Measurements from ENCODE around the gene C9orf50. TPM values are rescaled to one million over a fixed set of nuclear protein-coding genes. Genes with fewer than 3 reads are reported as not detected.

C9orf50 gene
- polyA plus RNA-seq, 12 donors: not detected

GRCh38 chr9:129631674-129632129, 10.8 kb upstream of the C9orf50 start:
- DNase-seq: no peak

DNA sequence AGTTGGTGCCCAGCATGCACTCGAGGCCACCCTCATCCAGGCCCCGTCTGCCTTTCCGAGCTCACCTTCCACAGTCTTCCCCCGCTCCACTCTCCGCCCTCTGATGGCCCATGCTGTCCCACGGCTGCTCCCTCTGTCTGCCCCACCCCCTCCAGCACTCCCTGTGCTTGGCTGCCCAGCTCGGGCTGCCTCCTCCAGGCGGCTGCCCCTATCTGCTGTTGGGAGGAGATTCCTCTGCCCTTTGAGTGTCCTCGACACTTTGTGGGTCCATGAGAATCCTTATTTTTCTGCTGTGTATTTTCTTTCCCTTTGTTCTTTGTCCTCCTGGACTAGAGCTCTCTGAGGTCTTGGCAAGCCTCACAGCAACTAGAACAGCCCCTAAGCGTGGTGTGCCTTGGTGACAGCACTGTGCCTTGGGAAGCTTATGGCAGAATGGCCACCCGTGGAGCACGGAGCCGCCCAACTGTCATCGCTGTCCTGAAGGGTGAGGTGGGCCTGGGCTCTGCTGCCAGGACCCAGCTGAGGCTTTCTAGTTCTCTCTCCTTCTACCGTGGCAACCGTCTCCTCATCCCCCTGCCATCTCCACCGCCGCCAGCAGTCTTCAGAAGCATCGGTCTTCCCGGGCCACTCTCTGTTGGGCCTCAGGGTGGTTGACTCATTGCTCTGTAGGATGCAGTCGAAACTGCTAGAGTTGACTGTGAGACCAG, 10.2 kb upstream of the C9orf50 start:
- no peak for DNase-seq

- no peak for DNase-seq
Measured at GRCh38 chr9:129629251-129629820, 8.4 kb upstream of the C9orf50 start.

DNA sequence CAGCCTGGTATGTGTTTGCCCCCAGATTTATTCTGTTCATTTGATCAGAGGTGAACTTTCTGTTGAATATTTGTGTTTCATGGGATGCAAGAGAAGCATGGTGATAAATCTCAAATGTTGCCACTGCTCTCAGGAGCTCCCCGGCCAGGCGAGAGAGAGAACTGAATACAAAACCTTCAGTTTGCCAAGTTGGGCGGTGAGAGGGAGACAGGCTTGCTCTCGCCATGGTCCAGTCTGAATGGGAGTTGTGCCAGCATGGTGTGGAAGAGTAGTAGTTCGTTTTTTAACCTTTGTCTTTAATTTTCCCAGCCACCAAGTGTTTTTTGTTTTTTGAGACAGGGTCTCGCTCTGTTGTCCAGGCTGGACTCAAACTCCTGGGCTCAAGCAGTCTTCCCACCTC, 7.8 kb upstream of the C9orf50 start:
- no peak for DNase-seq

DNA sequence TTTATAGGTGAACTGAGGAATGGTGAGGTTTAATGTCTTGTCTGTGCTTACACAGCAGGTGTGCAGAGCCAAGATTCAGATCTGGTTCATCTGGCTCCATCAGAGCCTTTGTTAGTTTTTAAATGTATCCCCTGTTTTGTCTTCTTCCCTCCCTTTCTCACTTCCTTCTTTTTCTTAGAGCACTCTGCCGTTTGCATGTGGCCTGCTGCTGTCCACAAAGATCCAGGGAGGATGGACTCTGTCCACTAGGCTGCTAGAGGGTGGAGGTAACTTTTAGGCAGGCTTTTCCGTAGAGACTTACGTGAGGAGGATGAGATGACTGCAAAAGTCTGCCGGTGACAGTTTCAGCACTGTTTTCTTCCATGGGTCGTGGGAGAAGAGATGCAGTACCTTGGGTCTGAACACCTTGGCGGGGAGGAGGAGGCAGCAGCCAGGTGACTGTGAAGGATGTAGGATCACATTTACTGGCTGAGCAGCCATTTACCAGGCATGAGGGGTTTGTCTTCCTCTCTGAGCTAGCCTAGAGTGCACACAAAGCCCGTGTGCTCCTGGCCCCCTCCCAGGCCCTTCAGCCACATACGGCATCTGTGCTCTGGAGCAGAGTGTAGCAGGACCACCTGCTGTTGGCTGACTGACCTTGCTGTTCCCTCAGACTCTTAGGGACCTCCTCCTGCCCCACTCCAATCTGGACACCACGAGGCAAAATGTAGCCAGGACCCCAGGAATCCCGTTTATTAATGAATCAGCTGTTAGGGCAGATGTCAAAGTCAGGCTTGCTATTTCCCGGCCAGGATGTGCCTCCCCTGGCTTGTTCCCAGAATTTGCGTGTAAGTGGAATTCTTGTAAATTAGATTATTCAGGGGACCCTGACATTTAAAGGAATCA, 6.9 kb upstream of the C9orf50 start:
- no peak for DNase-seq

DNA sequence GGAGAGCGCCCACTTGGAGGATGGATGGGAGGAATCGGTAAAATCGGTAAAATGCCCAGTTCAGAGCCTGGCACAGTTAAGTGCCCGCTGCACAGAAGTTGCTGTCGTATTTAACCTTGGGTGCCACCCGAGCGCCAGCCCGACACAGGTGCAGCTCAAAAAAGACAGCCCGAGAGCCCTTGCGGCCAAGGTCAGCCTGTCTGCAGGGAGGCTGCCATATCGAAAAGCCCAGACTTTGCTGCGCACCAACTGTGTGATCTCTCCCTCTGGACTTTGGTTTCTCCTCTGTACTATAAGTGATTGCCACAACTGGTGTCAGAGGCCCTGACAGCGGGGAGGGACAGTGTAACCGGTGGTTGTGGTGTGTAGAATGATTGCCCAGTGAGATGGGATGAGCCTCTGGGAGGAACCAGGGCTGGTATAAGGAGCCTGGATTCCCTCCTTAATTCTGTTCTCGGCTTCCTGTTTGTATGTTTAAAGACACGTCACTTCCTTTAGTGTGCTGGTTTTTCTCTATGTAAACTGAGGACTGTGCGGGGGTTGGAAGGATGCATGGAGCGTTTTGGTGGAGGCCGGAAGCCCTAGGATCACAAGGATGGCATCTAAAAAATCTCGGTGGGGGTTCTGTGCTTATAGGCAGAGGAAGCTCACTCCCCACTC, 5.9 kb upstream of the C9orf50 start:
- DNase-seq: no peak

DNA sequence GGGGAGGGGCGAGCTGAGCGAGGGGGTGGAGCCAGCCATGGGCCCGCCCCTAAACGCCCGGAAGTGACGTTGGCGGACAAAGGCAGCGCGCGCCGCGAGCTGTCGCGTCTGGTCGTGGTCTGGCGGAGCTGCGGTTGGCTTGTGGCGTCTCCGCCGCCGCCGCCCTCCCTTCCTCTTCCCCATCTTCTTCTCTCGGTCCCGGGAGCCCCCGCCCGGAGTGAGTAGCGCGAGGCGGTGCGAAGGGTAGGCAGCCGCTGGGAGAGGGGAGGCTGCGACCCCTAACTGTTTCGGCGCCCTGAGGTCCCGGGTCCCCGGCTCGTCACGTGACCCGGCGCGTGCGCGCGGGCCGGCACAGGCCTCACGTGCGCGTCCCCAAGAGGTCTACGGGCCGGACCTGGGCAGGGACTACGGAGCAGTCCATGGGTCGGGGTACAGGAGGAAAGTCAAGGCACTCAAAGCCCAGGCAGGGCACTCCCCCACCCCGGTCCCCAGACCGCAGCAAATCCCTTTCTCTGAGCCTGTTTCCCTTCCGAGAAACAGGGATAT, 5.3 kb upstream of the C9orf50 start, which contains the start of gene NTMT1:
NTMT1 (plus strand) TSS at position 85 of the 546 bp plus-strand sequence. CDS start 6,541 bp downstream, outside the sequence.
- peak; percentile 88 for DNase-seq

GRCh38 chr9:129624947-129625346, 4.0 kb upstream of the C9orf50 start:
- DNase-seq: no peak

- peak; percentile 46 for DNase-seq
Measured at GRCh38 chr9:129624168-129624759, 3.4 kb upstream of the C9orf50 start.

- DNase-seq: no peak
Measured at GRCh38 chr9:129623331-129623730, 2.4 kb upstream of the C9orf50 start.

DNA sequence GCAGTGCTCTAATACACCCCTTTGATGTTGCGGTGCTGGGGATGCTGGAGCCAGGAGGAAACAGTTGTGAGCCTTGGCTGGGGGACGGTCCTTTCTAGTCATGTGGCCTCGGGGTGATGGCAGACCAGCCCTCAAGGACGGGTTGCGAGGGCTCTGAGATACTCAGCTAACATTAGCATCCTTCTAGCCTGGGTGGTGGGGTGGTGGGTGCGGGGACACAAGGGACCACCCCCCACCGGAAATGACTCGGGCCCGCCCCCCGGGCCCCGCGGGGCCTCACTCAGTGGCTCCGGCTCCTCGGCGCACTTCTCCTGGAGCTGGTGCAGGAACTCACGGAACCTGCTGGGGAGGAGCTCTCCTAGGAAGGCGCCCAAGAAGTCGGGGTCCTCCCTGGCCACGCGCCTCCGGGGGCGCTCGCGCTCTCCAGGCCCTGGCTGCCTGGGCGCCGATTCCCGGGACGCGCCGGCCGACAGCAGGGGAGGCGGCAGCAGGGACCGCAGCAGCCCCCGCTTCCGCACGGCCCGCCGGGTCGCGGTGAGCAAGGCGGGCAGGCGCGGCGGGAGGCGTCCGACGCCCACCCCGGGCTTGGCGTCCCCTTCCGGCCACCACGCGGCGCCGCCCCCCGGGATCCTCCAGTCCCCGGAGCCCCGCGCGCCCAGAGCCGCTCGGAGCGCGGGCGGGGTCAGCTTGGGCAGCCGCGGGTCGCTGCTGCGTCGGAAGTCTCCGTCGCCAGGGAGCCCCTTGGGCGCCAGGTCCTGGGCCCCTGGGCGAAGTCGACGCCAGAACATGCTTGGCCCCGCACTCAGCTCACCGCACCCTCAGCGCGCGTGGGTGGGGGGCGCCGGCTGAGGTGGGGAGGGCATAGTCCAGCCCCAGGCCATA, 873 bp downstream of the C9orf50 start:
- no peak for DNase-seq

GRCh38 chr9:129617167-129617566, 3.7 kb downstream of the C9orf50 start:
- no peak for DNase-seq

DNA sequence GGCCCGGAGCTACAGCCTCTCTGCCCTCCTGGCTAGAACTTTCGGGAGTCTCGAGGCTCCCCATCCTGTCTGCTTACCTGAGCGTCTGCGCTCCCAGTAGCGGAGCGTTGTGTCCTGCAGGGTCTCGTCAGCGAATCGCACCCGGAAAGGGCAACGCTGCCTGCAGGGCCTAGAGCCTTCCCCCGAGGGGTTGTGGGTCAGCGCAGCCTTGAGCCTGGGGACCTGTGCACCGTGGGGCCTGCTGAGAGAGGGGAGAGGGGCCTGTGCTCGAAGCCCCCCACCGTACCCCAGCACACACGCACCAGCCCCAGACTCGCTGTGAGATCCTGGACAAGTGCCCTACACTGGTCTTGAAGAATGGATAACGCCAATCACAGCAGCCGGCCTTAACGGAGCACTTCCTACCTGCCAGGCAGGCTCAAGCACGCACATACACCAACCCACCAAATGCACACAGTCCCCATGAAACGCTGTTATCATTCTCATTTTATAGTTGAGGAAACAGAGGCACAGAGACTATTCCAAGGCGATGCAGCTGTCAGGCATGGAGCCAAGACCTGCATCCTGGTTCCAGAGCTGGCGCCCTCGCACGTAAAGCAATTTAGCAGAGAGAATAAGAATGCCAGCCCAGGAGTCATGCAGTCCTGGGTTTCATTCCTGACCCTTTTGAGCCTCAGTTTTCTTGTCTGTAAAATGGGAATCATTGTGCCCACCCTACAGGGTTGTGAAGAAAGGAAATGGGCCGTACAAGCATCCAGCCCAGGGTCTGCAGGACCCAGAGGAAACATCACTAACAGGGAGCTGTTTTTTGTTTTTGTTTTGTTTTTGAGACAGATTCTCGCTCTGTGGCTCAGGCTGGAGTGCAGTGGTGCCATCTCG, 5.3 kb downstream of the C9orf50 start:
- no peak for DNase-seq

DNA sequence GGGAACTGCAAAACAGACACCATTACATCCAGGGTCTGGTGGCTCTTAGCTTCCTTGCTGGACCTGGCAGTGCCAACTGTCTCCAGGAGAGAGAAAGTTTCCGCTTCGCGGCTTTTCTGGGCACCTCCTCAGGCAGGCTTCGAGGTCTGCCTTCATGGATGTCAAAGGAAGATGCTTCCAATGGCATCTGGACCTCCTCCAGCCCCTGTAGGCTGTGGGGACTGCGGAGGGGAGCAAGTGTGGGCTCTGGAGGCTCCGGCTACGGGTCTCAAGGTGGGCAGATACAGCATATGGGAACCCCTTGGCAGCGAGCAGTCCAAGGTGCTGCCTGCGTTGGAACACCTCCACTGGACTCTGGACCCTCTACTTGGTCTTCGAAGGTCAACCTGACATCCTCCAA, 6.0 kb downstream of the C9orf50 start:
- DNase-seq: no peak

DNA sequence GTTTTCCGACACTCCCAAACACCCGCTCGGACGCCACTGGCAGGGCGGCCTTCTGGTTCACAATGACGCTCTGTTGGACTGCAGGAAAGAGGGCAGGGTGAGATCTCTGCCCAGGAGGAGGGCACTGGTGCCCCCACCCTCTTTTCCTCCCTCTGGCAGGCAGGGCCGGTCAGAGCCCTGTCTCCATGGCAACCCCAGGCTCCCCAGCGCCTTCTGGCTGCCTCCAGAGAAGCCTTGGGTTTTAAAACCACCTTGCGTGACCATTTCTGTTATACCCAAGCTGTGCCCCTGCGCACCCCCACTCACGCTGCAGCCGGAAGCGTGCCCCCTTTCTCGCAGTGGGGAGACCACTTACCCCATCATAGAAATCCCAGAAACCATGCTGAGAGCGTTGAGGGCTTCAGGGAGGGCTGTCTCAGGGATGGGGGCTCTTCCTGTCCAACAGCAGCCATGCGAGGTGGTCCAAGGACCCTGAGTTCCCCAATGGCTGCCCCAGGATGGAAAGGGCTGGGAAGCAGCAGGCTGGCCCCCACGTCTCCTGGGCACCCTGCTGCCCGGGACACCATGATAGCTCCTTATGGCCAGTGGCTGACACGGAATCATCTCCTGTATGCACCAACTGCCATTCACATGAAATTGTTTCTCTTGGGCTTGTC, 7.3 kb downstream of the C9orf50 start:
- DNase-seq: no peak

DNA sequence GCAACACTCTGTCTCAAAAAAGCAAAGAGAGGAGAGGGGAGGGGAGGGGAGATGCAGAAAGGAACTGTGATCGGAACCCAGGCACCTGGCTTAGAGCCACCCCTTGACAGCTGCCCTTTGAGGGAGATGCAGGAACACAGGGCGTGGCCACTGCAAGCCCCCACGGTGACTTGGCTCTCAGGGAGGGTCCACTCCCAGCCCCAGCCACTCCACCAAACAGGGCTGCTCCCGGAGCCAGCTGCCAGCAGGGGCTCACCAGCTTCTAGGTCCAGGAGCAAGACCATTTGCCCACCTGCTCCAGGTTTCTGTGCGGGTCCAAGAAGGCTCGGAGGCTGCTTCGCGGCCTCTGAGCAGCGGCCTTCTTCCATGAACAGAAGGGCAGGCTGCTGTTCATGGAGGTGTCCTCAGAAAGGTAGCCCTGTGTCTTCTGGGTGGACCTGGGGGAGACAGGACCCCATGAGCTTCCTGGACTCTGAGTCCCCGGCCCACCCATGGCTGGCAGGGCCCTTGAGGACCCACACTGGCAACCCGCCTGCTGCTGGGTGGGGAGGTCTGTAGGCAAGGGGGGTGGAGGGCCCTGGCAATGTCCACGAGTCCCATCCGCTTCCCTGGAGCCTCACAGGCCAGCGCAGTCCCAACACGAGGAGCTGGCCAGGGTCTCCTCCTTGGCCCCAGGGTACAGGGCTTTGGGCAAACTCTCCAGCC, 7.9 kb downstream of the C9orf50 start:
- no peak for DNase-seq

DNA sequence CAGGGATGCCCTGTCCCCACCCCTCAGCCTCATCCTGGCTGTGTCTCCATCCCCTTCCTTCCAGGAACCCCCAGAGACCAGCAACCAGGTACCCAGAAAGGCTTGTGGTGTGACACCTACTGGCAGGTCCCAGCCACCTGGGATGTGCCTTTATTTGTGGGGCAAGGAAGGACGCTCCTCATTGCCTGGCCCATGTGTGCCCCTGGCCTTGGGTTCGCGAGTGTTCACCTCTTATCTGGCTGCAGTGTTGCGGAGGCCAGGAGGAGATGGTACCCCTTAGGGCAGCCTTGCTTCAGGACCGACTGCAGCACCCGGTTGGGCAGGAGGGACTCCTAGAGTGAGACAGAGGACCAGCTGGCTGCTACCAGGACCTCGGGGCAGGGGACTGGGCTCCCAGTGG, 8.8 kb downstream of the C9orf50 start:
- DNase-seq: no peak

DNA sequence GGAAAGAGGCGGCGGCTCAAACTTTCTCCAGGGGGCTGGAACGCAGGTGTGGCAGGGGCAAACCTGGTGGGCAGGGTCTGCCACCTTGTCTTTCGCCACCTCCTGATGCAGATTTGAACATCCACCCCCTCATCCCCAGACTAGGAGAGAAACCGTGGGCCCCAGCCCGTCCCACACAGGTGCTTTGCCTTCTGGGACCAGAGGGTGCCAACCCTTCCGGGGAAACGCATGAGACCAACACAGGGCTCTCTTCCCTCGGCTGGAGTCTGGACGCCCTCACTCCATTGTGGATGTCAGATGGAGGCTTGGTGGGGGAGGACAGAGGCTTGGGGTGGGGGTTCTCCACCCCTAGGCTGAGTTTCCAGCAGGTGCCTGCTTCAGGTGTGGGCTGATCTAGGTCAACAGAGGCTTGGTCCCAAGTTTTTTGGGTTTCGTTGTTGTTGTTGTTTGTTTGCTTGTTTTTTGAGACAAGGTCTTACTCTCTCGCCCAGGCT, 9.5 kb downstream of the C9orf50 start:
- no peak for DNase-seq
